NCI-H524 (cell line): ENCODE data around the gene EXOC4.
A peak's percentile ranks its signal among the peaks of the same experiment; 100 is the strongest.
"Not testable (repeated sequence)": the region's sequence is repeated elsewhere in the genome, so short reads cannot be mapped to it uniquely, and the experiment has no call there.

ENCODE experiments used
- DNase-seq, 2 experiments: peaks; one replicate each; lab custom pipeline; 2025; lab: John Stamatoyannopoulos, UW

The EXOC4 gene

DNA sequence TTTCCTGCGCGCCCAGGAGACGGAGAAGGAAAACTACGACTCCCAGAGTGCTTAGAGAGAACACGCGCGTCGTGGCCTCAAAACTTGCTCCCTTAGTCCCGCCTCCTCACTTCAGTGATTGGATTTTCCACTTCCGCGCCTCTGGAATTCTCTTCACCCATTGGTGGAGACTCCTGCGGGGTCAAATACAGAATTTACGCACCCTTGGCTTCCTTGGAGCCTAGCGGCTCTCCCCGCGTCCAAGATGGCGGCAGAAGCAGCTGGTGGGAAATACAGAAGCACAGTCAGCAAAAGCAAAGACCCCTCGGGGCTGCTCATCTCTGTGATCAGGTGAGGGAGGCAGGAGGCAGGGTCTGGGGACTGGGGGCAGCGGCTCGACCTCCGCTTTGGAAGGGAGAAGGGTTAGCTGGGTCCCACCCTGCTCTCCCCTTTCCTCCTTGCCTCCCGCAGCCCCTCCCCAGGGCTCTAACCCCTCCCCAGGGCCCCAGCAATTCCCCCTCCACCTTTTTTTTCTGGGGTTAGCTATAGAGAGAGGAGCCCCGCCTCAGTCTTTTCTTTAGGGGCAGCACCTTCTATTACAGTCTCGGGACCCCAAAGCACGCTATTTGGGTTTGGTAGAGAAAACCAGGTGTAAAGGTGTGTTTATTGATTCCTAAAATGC, at the start of gene EXOC4:
Gene EXOC4, plus strand, starts transcription at position 221 of the 661 bp plus-strand sequence.
- DNase-seq = peak; percentile 98

DNA sequence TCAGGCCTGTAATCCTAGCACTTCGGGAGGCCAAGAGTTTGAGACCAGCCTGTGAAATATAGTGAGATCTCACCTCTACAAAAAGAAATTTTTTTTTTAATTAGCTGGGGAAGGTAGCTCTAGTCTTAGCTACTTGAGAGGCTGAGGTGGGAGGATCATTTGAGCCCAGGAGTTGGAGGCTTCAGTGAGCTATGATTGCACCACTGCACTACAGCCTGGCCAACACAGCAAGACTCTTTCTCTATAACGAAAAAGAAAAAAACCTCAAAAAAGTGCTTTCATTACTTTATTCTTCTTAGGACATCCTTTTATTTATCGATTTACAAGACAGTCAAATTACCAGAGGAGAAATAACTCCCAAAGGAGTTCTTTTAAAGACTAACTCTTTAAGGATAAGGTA, 49.4 kb upstream of the EXOC4 start:
- DNase-seq = no peak

DNA sequence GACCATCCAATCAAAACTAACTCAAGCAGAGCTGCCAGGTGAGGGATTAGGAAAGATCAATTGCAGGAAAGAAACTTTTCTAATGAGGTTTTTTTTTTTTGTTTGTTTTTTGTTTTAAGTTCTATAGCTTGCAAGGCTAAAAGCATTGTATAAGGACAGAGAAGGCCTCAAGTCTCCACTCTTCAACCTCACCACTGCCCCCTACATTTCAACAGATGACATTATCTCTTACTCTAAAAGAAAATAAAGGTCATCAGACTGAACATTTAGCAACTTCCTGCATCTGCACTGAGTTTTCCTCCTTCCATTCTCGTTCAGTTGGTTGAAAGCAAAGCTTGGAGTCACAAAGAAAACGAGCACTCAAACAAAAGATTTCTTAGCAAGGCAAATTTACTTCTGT, 45.2 kb upstream of the EXOC4 start:
- no peak for DNase-seq

DNA sequence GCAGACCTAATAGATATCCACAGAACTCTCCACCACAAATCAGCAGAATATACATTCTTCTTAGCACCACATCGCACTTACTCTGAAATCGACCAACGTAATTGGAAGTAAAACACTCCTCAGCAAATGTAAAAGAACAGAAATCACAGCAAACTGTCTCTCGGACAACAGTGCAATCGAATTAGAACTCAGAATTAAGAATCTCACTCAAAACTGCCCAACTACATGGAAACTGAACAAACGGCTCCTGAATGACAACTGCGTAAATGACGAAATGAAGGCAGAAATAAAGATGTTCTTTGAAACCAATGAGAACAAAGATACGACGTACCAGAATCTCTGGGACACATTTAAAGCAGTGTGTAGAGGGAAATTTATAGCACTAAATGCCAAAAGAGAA, 42.1 kb upstream of the EXOC4 start:
- DNase-seq = not testable (repeated sequence)

DNA sequence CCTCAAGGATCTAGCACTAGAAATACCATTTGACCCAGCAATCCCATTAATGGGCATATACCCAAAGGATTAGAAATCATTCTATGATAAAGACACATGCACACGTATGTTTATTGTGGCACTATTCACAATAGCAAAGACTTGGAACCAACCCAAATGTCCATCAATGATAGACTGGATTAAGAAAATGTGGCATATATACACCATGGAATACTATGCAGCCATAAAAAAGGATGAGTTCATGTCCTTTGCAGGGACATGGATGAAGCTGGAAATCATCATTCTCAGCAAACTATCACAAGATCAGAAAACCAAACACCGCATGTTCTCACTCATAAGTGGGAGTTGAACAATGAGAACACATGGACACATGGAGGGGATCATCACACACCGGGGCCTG, 39.1 kb upstream of the EXOC4 start:
- not testable (repeated sequence) for DNase-seq

DNA sequence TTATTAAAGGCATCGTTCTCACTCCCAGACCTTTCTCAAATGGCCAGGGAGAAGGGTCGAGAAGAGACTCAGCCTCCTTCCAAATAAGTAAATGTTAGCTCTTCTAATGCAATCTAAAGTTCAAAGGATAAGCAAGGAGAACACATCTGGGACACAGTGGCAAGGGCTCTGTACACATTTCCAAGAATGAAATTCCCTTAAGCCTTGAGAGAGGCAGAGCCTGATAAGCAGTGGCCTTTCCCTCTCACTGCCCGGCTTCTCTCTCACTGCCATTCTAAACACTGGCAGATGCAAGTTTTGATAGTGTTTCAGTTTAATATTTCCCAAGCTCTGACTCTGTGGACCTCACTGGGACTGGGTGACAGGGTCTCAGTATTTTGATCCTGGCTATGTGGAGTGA, 35.1 kb upstream of the EXOC4 start:
- no peak for DNase-seq

DNA sequence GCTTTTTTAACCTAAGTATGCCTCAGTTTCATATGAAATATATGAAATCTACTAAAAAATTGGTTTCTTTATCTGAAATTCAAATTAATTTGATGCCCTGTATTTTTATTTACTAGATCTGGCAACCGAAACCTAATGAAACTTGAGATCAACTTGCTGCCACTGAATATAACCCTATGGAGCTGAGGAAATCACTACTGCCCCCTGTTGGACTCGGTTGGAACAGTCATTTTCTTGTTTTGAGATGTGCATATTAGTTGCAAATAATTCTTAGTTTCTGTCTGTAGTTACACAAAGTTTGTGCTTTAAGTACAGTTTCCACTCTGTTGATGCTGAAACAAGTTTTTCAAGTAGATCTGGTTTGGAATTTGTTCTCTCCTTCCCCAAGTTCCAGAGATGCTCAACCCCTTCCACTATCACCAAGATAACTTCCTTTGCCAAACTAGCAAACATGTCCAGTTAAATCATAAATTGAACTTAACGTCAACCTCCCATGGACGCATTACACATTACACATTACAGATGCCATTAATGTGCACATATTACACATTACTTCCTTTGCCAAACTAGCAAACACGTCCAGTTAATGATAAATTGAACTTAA, 22.2 kb upstream of the EXOC4 start:
- peak; percentile 6 to 60 for DNase-seq

DNA sequence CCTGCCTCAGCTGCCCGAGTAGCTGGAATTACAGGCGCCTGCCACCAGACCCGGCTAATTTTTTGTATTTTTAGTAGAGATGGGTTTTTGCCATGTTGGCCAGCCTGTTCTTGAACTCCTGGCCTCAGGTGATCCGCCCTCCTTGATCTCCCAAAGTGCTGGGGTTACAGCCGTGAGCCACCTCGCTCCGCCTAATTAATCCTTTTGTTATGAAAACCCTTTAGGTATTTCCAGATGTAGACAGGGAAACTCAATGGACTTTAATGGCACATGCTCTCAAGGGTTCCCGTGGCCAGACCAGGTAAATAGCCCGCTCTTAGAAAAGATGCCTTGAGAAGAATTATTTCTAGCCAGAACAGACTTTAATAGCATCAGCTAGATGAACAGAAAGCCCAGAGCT, 19.7 kb upstream of the EXOC4 start:
- no peak for DNase-seq

DNA sequence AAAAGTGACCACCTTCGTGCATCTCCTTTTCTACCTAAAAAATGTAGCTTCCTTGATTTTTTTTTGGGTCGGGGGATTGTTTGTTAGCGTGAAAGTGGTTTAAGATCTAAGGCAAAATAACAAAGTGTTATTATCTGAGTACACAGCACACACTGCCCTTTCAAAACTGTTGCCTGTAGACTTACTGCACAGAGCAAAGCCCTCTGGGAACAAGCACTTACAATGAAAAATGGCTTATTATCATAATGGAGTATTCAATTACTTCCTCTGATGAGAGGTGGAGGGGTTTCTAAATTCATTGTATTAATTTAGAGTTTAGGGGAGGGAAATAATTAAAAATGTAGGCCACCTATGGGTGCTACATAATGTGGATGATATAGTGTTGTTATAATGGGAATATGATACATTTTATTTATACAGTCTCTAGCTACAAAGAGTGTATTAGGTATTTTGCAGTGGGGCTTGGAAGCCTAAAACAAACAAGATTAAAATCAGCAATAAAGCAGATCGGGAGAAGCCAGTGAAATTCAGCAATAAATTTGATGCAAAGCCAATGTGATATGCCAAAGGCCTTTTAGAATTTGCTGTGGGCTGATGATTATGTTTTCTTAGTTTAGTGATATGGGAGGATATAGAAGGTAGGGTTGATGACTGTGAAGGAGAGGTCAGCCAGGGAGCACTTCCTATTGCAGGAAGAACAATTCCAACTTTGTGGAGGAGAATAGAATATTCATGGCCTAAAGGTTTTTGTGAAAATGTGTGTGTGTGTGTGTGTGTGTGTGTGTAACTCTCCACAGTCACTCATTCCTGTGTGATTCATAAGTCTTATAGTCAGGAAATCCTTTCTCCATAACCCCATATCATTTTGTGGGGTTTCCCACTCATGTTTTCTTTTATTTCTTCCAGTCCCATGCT, 17.7 kb upstream of the EXOC4 start:
- DNase-seq = no peak

DNA sequence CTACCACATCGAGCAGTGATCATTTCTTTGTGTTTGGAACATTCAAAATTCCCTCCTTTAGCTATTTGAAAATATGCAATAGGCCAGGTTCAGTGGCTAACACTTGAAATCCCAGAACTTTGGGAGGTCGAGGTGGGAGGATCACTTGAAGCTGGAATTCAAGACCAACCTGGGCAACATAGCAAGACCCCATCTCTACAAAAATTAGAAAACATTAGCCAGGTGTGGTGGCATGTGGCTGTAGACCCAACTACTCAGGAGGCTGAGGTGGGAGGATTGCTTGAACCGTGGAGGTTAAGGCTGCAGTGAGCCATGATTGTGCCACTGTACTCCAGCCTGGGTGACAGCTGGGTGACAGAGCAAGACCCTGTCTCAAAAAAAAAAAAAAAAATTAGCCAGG, 15.3 kb upstream of the EXOC4 start:
- DNase-seq = no peak

DNA sequence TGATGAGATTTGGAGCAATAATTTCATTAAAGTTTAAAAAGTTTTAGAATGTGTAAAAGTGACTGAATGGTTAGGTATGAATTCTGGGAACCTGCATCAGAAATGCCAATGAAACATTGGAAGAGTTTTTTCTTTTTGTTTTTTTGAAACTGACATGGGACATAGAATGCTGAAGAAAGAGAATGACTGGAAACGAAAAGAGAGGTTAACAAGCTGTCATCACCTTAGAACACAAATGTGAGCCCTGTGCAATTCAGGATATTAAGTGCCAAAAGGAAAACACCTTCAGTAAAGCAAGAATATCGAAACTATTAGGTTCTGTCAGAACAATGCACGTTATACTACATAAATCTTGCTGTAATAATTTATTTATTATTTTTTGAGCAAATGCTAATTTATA, 12.6 kb upstream of the EXOC4 start:
- no peak for DNase-seq

DNA sequence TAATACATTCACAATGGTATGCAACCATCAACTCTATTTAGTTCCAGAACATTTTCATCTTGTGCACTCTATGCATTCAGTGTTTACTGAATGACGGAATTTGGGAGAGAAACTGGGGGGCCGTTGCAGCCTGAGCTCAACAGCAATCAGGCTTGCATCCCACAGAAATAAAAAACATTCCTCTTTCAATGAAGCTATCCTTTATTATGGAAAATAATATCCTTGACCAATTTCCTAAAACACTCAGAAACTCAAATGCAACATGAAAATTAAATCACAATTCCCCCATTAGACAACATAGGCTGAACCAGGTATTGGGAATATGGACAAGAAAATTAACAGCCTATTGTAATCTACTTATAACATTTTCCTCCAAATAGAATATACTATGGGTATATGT, 6.3 kb upstream of the EXOC4 start:
- DNase-seq = no peak

DNA sequence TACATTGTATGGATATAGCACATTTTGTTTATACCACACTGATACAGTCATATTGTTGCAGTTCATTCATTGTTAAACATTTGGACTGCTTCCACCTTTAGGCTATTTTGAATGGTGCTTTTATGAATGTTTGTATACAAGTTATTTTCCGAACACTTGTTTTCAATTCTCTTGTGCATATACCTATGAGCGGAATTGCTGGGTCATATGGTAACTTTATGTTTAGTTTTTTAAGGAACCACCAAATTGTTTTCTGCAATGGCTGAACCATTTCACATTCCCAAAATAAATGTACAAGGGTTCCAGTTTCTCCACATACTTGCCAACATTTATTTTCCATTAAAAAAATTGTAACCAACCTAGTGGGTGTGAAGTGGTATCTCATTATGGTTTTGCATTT, 4.0 kb upstream of the EXOC4 start:
- no peak for DNase-seq

DNA sequence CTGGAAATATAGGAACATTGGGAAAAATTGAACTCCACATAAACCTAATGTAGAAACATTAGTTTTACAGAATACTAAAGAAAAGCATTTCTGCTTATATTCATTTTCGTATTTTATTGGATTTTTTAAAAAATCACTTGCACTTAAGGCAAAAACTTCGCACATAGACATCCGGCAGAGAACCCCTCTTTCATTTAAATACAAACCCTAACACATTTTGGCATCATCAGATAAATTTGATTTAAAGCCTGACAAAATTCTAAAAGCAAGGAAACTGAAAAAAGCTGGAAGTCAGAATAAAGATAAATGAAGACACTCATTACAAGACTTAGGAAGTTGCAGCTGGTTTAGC, 396 bp upstream of the EXOC4 start:
- no peak for DNase-seq

DNA sequence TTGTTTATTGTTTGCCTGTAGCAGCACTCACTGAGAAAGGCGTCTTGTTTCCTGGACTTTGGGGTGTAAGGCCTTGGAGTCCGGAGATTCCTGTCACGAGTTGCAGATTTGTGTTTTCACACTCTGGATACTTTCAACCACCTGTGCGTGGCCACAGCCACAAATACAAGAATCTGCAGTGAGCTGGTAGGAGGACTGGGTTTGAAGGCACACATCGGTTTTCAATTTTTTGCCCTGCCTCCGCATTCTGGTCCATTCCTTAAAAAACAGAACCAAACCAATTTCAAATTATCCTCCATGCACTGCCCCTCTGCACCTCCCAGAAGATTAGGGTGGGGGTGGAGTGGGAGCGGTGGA, 619 bp downstream of the EXOC4 start:
- DNase-seq = peak in 1 of 2 experiments; percentile 11

DNA sequence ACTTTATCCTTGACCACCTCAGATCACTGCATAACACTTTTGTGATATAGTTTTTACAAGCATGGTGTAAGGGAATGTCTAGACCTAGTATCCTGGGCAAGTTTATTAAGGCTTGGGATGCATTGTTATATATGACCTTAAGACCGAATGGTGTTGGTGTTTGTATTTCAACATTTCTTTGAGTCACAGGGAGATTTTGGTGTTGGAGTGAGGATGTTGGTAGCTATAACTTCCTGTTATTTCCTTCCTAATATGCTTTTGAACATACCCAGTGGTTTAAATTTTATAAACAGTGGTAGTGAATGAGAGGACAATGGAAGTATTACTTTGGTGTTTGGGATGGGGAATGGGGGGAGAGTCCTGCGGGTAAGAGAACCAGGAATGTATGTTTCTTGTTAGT, 2.6 kb downstream of the EXOC4 start:
- DNase-seq = no peak

DNA sequence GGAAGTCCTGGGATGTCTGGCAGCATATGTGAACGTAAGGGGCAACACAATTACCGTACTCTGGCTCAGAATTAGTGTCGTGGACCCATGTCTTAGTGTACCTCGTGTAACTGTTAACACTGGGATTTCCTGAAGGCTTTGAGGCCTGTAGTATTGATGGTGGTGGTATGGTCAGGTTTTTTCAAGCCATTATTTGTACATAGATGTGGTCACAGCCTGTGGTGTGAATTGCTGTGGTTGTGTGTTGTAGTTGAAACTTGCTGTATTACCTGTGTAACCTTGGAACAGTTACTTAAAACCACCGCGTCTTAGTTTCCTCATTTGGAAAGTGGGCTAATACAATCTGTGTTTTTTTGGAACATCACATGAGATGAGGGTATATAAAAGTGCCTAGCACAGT, 5.3 kb downstream of the EXOC4 start:
- no peak for DNase-seq

DNA sequence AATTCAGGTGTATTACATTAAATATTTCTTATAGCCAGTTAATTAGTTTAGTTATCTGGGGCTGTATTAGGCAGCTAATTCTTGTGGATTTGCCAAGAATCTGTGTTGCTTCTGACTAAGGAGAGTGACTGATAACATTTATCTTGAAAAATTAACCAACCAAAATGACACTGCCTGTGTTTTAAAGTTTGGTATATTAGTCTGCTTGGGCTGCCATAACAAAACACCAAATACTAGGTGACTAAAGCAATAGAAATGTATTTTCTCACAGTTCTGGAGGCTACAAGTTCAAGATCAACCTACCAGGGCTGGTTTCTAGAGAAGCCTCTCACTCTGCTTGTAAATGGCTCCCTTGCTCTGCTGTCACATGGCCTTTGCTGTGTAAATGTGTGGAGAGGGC, 12.9 kb downstream of the EXOC4 start:
- DNase-seq = no peak

DNA sequence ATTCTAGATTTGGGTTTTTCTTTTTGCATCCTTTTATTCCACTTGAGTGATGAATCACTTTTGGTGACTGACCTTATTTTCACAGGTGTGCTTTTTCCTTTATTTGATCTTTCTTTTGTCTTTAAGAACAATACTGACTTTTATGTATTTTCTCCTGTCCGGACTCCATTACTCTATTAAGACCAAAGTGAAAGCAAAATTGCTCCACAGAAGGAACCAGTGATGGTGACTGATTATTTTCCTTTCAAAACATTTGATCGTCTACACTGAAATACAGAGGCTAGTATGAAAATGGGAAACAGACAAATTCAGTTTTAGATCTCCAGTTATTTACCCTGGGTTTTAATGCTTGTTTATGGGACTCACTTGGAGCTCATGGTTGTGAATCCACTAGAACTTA, 15.5 kb downstream of the EXOC4 start:
- no peak for DNase-seq

DNA sequence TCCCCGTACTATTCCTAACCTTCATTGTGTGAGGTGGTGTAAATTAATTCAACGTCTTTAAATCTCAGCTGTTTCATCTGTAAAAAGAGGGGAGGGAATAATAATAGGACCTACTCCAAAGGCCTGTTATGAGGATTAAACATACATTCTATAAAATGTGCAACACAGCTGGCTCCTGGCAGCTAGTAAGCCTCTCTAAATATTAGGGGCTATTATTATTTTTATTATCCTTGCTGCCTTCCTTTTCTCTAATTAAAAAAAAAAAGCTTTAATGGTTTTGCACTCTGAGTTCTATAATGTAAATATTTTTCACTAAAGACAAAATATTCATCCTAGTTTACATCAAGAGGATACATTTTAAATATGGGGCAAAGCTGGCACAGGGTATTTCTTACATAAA, 19.5 kb downstream of the EXOC4 start:
- peak in 1 of 2 experiments; percentile 62 for DNase-seq

DNA sequence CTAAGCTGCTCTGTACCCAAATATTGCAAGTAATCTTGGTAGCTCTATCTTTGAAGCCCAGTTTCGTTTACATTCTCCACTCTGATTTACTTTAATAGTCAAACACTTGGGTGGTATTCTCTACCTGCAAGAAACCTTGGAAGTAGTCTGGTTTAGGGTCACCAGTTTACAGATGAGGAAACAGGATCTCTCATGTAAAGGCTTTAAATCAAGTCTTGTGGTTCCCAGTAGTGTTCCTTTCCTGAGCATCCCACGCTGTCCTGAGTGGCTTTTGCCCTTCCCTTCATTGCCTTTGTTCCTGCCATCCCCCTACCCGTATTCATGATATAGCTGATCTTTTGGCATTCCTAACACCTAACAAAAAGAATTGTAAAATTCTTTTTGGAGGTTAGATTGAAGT, 20.3 kb downstream of the EXOC4 start:
- no peak for DNase-seq

DNA sequence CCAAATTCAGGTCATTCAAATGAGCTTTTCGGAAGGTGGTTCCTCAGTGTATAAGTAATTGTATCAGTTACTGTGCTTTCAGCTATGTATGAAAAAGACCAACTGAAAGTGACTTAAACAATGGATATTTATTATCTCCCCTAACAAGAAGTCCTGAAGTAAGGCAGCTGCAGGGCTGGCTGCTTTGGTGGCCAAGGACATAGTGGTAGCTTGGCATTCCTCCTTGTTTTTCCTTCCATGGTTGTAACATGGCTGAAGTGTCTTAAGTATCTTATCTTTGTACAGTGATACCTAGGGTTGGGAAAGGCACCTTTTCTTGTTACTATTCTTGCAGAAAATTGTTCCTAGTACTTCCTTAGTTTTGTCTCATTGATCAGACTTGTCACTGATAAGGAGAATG, 21.4 kb downstream of the EXOC4 start:
- no peak for DNase-seq

DNA sequence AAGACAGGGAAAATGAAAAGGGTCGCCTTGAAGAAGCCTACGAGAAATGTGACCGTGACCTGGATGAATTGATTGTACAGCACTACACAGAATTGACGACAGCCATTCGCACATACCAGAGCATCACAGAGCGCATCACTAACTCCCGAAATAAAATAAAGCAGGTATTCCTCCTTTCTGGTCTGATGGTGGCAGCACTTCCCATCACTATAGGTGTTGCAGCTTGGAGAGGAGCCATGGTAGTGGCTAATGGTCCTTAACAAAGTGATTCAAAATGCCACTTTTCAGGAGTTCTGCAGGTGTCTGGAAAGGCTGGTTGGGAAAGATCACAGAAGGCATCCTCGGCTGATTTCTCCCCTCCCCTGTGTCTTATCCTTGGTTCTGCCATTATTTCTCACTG, 22.1 kb downstream of the EXOC4 start:
- DNase-seq = no peak
